MM.1S (cell line): ENCODE measurements around the gene GYG2.

Source experiments
- CTCF ChIP-seq: fragments of 300-600 bp; sonication (generic); IDR thresholded peaks from 2 replicates; pipeline ENCODE4 v1.5.1; 2016; ENCODE audit warnings: antibody characterized with exemption, low read length, mixed read lengths
- EZH2 ChIP-seq: fragments of 300-600 bp; sonication (generic); optimal IDR thresholded peaks from 2 replicates; pipeline ENCODE3; 2017; ENCODE audit warnings: low read depth, mild to moderate bottlenecking, antibody characterized with exemption, low read length, mixed read lengths

- TF ChIP-seq CTCF (no peak), EZH2 (no peak)
Measured at GRCh38 chrX:2892816-2893215, 64.1 kb downstream of the GYG2 start.
